HEK293 (cell line): ENCODE data around the gene ITGAL.
A peak's percentile ranks its signal among the peaks of the same experiment; 100 is the strongest.

Experiments used
- INSM2 ChIP-seq: fragments of 450-650 bp; formaldehyde crosslinking; IDR thresholded peaks from 2 replicates; pipeline ENCODE4 v1.5.1; 2016; ENCODE audit warnings: missing biosample characterization, missing genetic modification characterization
- KLF16 ChIP-seq: fragments of 450-650 bp; formaldehyde crosslinking; IDR thresholded peaks from 2 replicates; pipeline ENCODE4 v1.5.1; 2017; ENCODE audit warnings: missing biosample characterization, missing genetic modification characterization
- PRDM10 ChIP-seq: fragments of 450-650 bp; formaldehyde crosslinking; IDR thresholded peaks from 2 replicates; pipeline ENCODE4 v1.5.1; 2016; ENCODE audit warnings: missing biosample characterization, missing genetic modification characterization
- ZBTB11 ChIP-seq: fragments of 450-650 bp; formaldehyde crosslinking; conservative IDR thresholded peaks from 2 replicates; pipeline ENCODE4 v1.5.1; 2016; ENCODE audit warnings: low read depth, missing biosample characterization, missing genetic modification characterization
- ZFHX2 ChIP-seq: fragments of 450-650 bp; formaldehyde crosslinking; conservative IDR thresholded peaks from 2 replicates; pipeline ENCODE4 v1.5.1; 2016; ENCODE audit warnings: missing biosample characterization, missing genetic modification characterization
- ZIC2 ChIP-seq: fragments of 450-650 bp; formaldehyde crosslinking; IDR thresholded peaks from 2 replicates; pipeline ENCODE4 v1.5.1; 2016; ENCODE audit warnings: missing biosample characterization, missing genetic modification characterization
- ZNF138 ChIP-seq: fragments of 450-650 bp; formaldehyde crosslinking; IDR thresholded peaks from 2 replicates; pipeline ENCODE4 v1.5.1; 2016; ENCODE audit warnings: missing biosample characterization, missing genetic modification characterization, borderline replicate concordance
- ZNF148 ChIP-seq: fragments of 450-650 bp; formaldehyde crosslinking; IDR thresholded peaks from 2 replicates; pipeline ENCODE4 v1.5.0; 2017; ENCODE audit warnings: missing biosample characterization, missing genetic modification characterization, borderline replicate concordance
- ZNF18 ChIP-seq: fragments of 450-650 bp; formaldehyde crosslinking; IDR thresholded peaks from 2 replicates; pipeline ENCODE4 v1.5.1; 2016; ENCODE audit warnings: missing biosample characterization, missing genetic modification characterization
- ZNF211 ChIP-seq: fragments of 450-650 bp; formaldehyde crosslinking; IDR thresholded peaks from 2 replicates; pipeline ENCODE4 v1.5.1; 2016; ENCODE audit warnings: low read depth, missing biosample characterization, missing genetic modification characterization
- ZNF239 ChIP-seq: fragments of 450-650 bp; formaldehyde crosslinking; IDR thresholded peaks from 2 replicates; pipeline ENCODE4 v1.5.1; 2016; ENCODE audit warnings: missing biosample characterization, missing genetic modification characterization
- ZNF248 ChIP-seq: fragments of 450-650 bp; formaldehyde crosslinking; IDR thresholded peaks from 2 replicates; pipeline ENCODE4 v1.5.1; 2017; ENCODE audit warnings: missing biosample characterization, missing genetic modification characterization
- ZNF274 ChIP-seq, 2 experiments: fragments of 200-500 bp in 1 of 2; fragments of 450-650 bp in 1 of 2; sonication (Bioruptor generic) in 1 of 2; formaldehyde crosslinking in 1 of 2; IDR thresholded peaks; 2 replicates each; pipeline versions ENCODE4 v1.5.1 to v1.6.1; 2014 to 2016; ENCODE audit warnings: borderline replicate concordance in 1 of 2, inconsistent platforms in 1 of 2, low read length in 1 of 2, missing biosample characterization in 1 of 2, missing genetic modification characterization in 1 of 2
- ZNF558 ChIP-seq: fragments of 450-650 bp; formaldehyde crosslinking; IDR thresholded peaks from 2 replicates; pipeline ENCODE4 v1.5.1; 2016; ENCODE audit warnings: missing biosample characterization, missing genetic modification characterization
- ZNF560 ChIP-seq: fragments of 450-650 bp; formaldehyde crosslinking; IDR thresholded peaks from 2 replicates; pipeline ENCODE4 v1.5.1; 2017; ENCODE audit warnings: missing biosample characterization, missing genetic modification characterization, borderline replicate concordance
- ZNF561 ChIP-seq: fragments of 450-650 bp; IDR thresholded peaks from 2 replicates; pipeline ENCODE4 v1.5.1; 2018; ENCODE audit warnings: missing biosample characterization, missing genetic modification characterization, borderline replicate concordance
- ZNF596 ChIP-seq: fragments of 450-650 bp; IDR thresholded peaks from 2 replicates; pipeline ENCODE4 v1.5.0; 2018; ENCODE audit warnings: missing biosample characterization, mild to moderate bottlenecking, missing genetic modification characterization, moderate library complexity
- ZNF660 ChIP-seq: fragments of 450-650 bp; IDR thresholded peaks from 2 replicates; pipeline ENCODE4 v1.5.1; 2018; ENCODE audit warnings: missing biosample characterization, mild to moderate bottlenecking, missing genetic modification characterization
- ZNF704 ChIP-seq: fragments of 450-650 bp; formaldehyde crosslinking; IDR thresholded peaks from 2 replicates; pipeline ENCODE4 v1.5.1; 2016; ENCODE audit warnings: missing biosample characterization, missing genetic modification characterization
- ZNF768 ChIP-seq: fragments of 450-650 bp; formaldehyde crosslinking; IDR thresholded peaks from 2 replicates; pipeline ENCODE4 v1.5.1; 2018; ENCODE audit warnings: missing biosample characterization, mild to moderate bottlenecking, missing genetic modification characterization
- ZNF777 ChIP-seq: fragments of 450-650 bp; formaldehyde crosslinking; IDR thresholded peaks from 2 replicates; pipeline ENCODE4 v1.5.1; 2017; ENCODE audit warnings: missing biosample characterization, missing genetic modification characterization, borderline replicate concordance
- ZNF792 ChIP-seq: fragments of 450-650 bp; formaldehyde crosslinking; IDR thresholded peaks from 2 replicates; pipeline ENCODE4 v1.5.1; 2016; ENCODE audit warnings: missing biosample characterization, missing genetic modification characterization
- ZSCAN23 ChIP-seq: fragments of 450-650 bp; formaldehyde crosslinking; IDR thresholded peaks from 2 replicates; pipeline ENCODE4 v1.5.1; 2016; ENCODE audit warnings: missing biosample characterization, missing genetic modification characterization

ITGAL gene

GRCh38 chr16:30571445-30572322 lies 99.1 kb downstream of the ITGAL start, which contains the start of gene ZNF688 (continued):
- TF ChIP-seq ZBTB11 (tag by site-specific recombination) (peak; percentile 78), ZNF148 (no peak), ZNF561 (tag by site-specific recombination) (peak; percentile 100), INSM2 (tag by site-specific recombination) (peak; percentile 37; the same call in 1 of the 2 replicates), ZIC2 (peak; percentile 74), ZNF138 (tag by site-specific recombination) (no peak), ZNF768 (tag by site-specific recombination) (no peak), ZSCAN23 (tag by site-specific recombination) (no peak), ZNF18 (tag by site-specific recombination) (no peak), ZNF704 (tag by site-specific recombination) (no peak), ZNF239 (tag by site-specific recombination) (no peak), ZNF660 (tag by site-specific recombination) (peak; percentile 85), ZNF792 (tag by site-specific recombination) (no peak), ZNF777 (tag by site-specific recombination) (no peak), ZFHX2 (tag by site-specific recombination) (peak; percentile 66), ZNF248 (no peak), ZNF560 (tag by site-specific recombination) (no peak), ZNF211 (no peak), ZNF274 (IDR thresholded peaks at IDR 0.05; ENCODE audit: low read length) (no peak), ZNF274 (tag by site-specific recombination; IDR thresholded peaks at IDR 0.05; ENCODE audit: borderline replicate concordance) (no peak), ZNF558 (peak; percentile 36; the same call in 1 of the 2 replicates), KLF16 (tag by site-specific recombination) (peak; percentile 26; the same call in 1 of the 2 replicates), PRDM10 (tag by site-specific recombination) (peak; percentile 92), ZNF596 (tag by site-specific recombination) (0 out of 2 replicates have a peak, but pooled peaks have one; percentile 41)
